ENCODE data around the gene HJURP.

HJURP gene

DNA sequence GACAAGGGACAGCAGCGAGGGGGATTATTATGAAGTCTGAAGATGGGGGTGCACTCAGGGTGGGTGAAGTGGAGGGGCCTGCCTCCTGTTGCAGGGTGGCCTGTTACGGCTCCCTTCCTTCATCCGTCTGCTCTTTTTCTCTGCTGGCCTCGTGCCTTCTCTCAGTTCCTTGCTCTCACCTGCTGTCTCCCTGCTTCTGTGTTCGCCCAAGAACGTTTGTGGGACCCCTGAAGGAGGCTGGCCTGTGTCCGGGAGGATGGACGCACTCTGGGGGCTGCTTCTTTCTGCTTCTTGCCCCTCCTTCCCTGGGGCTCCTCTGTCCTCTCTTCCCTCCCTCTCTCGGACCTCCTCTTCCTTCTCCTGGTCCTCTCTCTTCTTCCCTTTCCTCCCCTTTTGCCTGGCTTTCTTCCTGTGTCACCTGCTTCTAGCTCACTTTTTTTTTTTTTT is 62.4 kb downstream of the HJURP start:
- no peak for DNase-seq

DNA sequence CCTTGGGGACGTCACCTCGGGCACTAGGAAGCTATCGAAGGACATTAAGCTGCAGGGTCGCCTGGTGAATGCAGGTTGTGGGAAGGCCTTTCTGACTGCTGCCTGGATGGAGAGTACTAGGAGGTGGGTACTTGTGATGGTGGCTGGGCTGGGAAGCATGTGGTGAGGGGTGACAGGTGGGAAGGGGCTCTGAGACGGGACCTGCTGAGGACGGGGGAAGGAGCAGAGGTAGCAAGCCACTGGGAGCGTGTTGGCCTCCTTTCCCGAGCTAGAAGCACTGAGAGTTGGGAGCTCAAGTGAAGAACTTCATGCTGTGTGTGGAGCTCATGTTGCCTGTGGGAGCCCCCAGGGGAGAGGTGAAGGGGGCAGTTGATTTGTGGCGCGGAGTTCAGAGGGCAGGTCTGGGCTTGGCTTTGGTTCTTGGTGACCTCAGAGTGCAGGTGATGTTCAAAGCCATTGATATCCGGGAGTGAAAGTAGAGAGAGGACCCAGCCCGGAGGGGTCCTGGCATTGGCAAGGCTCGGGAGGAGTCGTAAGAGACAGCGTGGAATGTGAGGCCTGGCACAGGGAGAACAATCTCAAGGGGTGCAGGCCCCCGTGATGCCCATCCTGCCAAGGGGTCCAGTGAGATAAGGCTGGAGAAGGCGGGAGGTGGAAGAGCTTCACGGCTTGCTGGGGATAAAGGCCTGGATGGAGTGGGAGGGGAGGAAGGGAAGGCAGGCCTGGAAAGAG is 63.0 kb downstream of the HJURP start:
- DNase-seq: no peak

- no peak for DNase-seq
These were observed 64.8 kb downstream of the HJURP start for GRCh38 chr2:233789554-233789953.

Measured in NCI-H526 treated with DMSO at 0.1 percent for 48 hours (cell line).